Measurements from ENCODE around the gene HSD11B2.

HSD11B2 gene

DNA sequence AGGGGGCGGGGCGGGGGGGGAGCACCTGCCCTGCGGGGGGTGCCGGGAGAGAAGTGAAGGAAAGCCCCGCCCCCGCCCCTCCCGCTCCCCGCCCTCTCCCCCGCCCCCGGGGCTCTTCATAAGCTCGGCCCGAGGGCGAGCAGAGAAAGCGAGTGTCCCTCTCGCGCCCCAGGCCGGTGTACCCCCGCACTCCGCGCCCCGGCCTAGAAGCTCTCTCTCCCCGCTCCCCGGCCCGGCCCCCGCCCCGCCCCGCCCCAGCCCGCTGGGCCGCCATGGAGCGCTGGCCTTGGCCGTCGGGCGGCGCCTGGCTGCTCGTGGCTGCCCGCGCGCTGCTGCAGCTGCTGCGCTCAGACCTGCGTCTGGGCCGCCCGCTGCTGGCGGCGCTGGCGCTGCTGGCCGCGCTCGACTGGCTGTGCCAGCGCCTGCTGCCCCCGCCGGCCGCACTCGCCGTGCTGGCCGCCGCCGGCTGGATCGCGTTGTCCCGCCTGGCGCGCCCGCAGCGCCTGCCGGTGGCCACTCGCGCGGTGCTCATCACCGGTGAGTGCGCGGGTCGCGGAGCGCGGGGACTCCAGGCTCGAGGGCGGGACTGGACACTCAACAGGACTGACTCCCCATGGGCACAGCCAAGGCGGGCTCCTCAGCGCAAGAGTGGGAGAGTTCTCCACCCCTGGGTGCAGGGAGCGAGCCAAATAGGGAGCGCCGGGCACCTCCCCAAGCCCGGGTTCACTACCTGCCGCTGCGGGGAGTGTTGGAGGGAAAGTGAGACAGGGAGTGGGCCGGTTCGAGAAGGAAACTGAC lies at the start of gene HSD11B2:
HSD11B2 (plus strand) TSS at position 145 of the 798 bp plus-strand sequence; CDS start at position 273, 128 bp downstream.
- TF ChIP-seq, protein P1, sequence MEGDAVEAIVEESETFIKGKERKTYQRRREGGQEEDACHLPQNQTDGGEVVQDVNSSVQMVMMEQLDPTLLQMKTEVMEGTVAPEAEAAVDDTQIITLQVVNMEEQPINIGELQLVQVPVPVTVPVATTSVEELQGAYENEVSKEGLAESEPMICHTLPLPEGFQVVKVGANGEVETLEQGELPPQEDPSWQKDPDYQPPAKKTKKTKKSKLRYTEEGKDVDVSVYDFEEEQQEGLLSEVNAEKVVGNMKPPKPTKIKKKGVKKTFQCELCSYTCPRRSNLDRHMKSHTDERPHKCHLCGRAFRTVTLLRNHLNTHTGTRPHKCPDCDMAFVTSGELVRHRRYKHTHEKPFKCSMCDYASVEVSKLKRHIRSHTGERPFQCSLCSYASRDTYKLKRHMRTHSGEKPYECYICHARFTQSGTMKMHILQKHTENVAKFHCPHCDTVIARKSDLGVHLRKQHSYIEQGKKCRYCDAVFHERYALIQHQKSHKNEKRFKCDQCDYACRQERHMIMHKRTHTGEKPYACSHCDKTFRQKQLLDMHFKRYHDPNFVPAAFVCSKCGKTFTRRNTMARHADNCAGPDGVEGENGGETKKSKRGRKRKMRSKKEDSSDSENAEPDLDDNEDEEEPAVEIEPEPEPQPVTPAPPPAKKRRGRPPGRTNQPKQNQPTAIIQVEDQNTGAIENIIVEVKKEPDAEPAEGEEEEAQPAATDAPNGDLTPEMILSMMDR (IDR thresholded peaks at IDR 0.05; ENCODE audit: borderline replicate concordance, control extremely low read depth, extremely low read depth, insufficient read depth, missing control alignments), result no peak
- in situ Hi-C loops (cut with MboI; ENCODE audit: low sequenced_read_pairs, unreplicated experiment), result no loop called here
- peak; percentile 71 for DNase-seq (ENCODE audit: low spot score)

DNA sequence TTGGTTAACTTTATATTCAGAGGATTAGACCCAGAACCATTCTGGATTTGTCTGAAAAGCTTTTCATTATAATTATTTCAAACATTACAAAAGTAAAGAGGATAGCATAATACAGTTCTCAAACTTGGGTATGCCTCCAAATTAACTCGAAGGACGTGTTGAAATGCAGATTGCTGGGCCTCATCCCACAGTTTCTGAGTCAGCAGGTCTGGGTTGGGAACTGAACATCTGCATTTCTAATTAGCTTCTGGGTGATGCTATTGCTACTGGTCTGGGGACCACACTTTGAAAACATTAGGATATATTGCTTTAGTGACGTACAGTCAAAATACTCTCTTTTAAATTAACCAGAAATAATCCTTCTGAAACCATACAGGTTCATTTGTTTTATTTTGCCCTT lies 47.6 kb upstream of the HSD11B2 start:
- TF ChIP-seq, protein P1 (IDR thresholded peaks at IDR 0.05; ENCODE audit: borderline replicate concordance, control extremely low read depth, extremely low read depth, insufficient read depth, missing control alignments), result no peak
- DNase-seq (ENCODE audit: low spot score), result no peak
- in situ Hi-C loops (cut with MboI; ENCODE audit: low sequenced_read_pairs, unreplicated experiment), result no loop called here

DNA sequence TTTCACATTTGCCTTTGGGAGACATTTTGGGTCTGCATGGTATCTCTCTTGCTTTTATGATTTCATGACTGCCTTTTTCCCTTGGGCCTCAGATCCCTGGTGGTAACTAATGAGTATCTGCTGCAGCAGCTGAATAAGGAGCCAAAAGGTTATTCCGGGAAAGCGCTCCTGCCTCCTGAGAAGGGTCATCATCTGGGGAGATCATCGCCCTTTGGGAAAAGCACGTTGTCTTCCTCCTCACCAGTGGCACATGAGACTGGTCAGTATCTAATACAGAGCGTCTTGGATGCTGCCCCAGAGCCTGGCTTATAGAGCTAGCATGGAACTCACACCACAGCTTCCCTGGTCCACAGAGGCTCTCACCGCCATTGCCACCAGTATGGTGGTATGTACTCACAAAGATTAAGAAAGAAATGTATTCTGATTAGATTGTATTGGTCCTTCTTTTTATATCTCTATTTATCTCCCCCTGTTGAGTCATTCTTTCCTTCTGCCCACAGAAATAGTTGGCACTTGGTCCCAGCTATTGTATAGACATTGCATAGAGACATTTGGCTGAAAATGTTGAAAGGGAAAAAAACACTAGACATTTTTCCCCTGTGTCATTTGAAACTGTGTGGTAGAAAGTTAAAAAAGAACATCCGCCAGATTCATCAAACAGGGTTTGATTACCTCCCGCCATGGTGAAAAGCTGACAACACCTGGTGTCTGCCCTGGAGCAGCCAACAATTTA lies 46.0 kb upstream of the HSD11B2 start:
- in situ Hi-C loops (cut with MboI; ENCODE audit: low sequenced_read_pairs, unreplicated experiment), result no loop called here
- TF ChIP-seq, protein P1 (IDR thresholded peaks at IDR 0.05; ENCODE audit: borderline replicate concordance, control extremely low read depth, extremely low read depth, insufficient read depth, missing control alignments), result no peak
- no peak for DNase-seq (ENCODE audit: low spot score)

DNA sequence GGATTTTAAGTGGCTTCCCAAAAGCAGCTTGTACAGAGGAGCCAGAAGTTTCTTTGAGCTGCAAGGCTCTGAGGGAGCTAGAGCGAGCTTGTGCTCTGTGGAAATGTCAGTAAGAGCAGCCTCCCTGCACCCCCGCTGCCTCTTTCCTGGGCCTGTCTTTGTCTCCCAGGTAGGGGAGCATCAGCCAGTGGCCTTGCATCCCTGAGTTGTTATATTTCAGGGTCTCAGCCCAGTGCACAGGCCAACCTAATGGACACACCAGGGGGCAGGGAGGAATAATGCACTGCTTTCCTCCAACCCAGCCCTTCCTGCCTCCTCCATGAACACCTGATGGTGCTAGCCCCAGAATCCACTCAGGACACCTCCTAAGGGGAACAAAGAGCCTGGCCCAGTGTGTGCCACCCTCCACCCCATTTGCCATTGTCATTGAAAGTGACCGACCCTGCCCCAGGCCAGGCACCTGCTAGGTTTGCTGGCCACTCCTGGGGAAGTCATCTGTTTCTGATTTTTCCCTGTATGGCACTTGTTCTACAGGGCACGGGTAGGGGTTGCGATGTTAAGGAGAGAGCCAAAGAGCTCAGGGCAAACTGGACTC lies 44.0 kb upstream of the HSD11B2 start:
- in situ Hi-C loops (cut with MboI; ENCODE audit: low sequenced_read_pairs, unreplicated experiment), result no loop called here
- TF ChIP-seq, protein P1 (IDR thresholded peaks at IDR 0.05; ENCODE audit: borderline replicate concordance, control extremely low read depth, extremely low read depth, insufficient read depth, missing control alignments), result no peak
- DNase-seq (ENCODE audit: low spot score), result no peak

DNA sequence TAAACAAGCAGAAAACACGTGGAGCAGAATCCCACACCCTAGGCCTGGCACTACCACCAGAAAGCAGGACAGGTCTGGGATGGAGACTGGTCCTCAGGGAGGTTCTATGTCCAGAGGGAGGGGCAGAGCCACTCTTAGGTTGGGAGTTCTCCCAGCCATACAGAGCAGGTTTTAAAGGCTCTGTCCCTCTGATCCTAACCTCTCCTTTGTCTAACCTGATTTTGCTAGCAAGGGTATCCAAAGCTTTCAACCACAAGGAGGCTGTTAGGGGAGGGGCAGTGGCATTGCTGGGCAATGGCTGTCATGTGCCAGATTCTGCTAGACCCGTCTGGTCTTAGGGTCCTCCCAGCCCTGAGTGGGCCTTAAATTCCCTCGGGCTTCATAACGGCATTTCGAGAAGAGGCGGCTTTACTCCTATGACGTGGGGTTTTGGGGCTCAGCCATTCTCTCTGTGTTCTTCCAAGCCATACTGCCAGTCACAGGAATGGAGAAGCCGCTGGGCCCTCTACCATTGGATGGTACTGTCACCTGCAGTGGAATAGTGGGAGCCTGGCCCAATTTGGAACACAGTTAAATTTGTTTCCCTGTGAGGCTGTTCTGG lies 43.3 kb upstream of the HSD11B2 start:
- in situ Hi-C loops (cut with MboI; ENCODE audit: low sequenced_read_pairs, unreplicated experiment), result no loop called here
- no peak for DNase-seq (ENCODE audit: low spot score)
- TF ChIP-seq, protein P1 (IDR thresholded peaks at IDR 0.05; ENCODE audit: borderline replicate concordance, control extremely low read depth, extremely low read depth, insufficient read depth, missing control alignments), result no peak

DNA sequence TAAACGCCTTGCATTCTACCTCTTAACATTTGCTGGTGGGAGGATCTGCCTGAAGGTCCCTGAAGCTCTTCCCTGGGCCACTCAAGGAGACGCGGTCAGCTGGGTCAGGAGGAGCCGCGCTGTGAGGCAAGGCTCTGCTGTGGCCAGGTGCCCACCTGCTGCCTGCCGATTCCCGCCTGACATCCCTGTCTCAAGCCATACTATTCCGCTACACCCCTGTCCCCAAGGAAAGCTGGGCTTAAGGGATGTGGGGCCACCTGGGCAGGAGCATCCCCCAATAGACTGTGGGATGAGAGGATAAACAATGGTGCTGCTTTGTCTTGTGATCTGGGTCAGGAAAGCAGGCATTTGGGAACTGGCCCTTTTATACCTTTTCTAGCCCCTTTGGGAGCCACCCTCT lies 42.7 kb upstream of the HSD11B2 start:
- no peak for DNase-seq (ENCODE audit: low spot score)
- TF ChIP-seq, protein P1 (IDR thresholded peaks at IDR 0.05; ENCODE audit: borderline replicate concordance, control extremely low read depth, extremely low read depth, insufficient read depth, missing control alignments), result no peak
- in situ Hi-C loops (cut with MboI; ENCODE audit: low sequenced_read_pairs, unreplicated experiment), result no loop called here
